Stimulated activated CD8-positive, alpha-beta memory T cell treated with anti-CD3 and anti-CD28 coated beads, Interleukin-12 subunit alpha, Interleukin-12 subunit beta, amount 100 ng/mL, for 1 hour (primary cell): Measurements from ENCODE around the gene TYW1B.
"Not testable (repeated sequence)": the region's sequence is repeated elsewhere in the genome, so short reads cannot be mapped to it uniquely, and the experiment has no call there.

Experiments used
- DNase-seq: peaks from one replicate; pipeline ENCODE4 v3.0.0-alpha.2; 2020; ENCODE audit warnings: low read depth

The TYW1B gene

DNA sequence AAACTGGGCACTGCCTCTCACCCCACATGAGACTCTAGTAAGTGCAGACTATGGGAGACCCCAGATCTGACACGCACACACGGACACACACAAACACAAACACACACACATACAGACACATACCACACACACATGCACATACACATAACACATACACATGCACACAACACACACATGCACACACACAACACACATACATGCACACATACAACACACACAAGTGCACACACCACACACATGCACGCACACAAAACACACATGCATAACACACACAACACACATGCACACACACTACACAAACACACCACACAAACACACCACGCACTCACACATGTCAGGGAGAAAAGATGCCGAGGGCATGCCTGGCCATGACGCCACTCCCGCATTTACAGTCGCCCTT, 205.5 kb downstream of the TYW1B start:
- no peak for DNase-seq

DNA sequence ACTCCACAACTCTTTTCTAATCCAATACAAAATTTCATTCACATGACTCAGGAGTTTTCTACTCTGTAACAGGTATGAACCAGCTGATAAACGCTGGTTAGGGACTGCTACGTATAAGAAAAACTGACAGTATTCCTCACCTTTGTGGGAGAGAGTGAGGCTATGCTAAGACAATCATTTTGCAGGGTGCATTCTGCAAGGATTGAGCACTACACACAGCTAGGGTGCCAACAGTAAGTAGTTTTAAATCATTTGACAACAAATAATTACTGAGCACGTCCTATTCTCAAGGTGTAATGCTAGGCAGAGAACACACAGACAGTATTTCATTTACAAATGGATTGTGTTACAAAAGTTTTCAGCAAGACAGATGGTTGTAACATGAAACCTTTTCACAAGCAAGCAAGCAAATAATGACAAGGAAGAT, 206.2 kb downstream of the TYW1B start:
- DNase-seq, result not testable (repeated sequence)

DNA sequence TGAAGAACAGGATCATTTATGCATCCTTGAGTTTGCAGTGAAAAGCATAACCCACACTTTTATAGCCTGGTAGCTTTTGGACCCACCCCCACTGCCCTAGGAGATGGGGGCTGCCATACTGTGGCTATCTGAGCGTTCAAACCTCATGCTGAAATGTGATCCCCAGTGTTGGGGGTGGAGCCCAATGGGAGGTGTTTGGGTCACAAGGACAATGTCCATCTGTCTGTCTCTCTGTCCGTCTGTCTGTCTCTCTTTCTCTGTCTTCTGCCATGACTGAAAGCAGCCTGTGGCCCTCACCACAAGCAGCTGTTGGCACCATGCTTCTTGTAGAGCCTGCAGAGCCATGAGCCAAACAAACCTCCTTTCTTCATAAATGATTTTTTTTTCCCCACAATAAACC, 207.1 kb downstream of the TYW1B start:
- not testable (repeated sequence) for DNase-seq

DNA sequence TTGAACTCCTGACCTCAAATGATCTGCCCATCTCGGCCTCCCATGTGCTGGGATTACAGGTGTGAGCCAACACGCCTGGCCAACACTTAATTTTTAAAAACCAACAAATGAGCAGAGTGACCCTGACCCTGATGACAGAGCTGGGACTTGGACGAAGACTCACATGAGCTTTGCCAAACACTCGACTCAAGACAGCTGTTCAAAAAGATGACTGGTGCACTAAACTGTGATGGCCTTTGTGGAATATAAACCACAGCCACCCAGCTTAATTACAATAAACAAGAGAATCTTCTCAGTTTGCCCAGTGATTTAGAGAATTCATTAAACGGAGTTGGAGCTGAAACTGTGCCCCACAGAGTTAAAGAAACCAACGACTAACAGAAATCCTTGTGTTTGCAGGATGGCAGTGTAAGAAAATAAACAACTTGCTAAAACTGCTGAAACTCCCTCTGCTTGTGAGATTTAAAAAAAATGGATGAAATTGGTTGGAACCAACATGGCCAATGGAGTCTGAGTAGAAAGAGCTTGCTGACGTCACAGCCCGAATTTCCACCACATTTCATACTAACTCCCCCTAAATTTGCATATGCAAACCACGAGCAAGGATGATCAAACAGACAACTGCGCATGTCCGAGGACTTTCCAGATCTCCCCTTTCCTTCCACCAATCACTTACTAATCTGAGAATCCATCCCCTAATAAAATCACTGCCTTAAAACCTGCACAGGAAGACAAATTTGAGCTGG, 209.4 kb downstream of the TYW1B start:
- not testable (repeated sequence) for DNase-seq

DNA sequence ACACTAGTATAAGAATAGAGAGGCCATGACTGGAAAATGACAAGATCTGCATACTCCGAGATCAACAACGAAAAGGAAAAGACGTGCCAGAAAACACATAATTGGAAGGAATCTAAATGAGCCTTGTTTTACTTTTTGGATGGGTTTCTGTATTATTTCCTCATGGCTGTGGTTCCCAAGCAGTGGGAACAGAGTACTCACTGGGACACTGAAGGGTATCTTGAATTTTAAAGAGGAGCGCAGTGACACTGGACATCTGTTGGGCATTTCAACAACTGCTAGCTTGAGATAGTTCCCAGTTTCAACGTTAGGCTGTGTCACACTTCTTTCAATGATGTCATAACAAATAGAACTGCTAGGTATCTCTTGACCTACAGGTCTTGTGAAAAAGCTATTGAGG, 218.2 kb downstream of the TYW1B start:
- not testable (repeated sequence) for DNase-seq

DNA sequence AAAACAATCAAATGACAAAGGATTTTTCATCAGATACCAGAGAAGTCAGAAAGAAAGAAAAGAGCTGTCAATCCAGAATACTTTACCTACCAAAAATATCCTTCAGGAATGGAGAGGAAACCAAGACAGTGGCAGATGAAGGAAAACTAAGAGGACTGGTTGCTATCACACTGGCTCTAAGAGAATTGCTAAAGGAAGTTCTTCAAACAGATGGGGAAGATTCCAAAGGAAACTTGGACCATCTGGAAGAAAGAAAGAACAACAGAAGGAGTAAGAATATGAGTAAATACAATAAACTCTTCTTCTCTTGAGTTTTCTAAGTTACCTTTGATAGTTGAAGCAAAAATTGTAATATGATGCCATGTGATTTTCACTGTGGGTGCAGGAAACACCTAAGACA, 220.0 kb downstream of the TYW1B start:
- not testable (repeated sequence) for DNase-seq

DNA sequence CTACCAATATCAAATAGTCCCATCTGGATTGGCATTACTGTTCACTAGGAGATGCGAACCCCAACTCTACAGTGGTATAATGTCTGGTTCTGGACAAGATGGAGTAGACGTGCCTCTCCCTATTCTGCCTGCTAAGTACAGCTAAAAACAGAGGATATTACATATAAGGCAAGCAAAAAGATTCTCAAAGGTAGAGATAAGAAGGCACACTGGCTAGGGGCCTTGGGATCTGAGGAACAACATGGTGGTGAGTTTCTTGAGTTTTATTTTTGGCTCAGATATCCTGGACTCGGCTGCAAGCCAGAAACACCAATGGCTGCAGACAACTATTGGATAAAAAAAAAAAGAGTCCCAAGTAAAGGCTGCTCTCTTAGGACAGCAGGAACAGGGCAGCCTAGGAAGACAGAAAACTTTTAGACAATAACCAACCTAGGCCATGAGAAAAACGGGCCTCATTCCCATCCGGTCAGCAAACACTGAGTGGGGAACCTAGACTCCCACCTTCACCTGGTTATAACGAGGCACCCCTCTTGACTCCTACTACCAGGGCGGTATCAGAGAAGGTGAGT, 222.1 kb downstream of the TYW1B start:
- not testable (repeated sequence) for DNase-seq

DNA sequence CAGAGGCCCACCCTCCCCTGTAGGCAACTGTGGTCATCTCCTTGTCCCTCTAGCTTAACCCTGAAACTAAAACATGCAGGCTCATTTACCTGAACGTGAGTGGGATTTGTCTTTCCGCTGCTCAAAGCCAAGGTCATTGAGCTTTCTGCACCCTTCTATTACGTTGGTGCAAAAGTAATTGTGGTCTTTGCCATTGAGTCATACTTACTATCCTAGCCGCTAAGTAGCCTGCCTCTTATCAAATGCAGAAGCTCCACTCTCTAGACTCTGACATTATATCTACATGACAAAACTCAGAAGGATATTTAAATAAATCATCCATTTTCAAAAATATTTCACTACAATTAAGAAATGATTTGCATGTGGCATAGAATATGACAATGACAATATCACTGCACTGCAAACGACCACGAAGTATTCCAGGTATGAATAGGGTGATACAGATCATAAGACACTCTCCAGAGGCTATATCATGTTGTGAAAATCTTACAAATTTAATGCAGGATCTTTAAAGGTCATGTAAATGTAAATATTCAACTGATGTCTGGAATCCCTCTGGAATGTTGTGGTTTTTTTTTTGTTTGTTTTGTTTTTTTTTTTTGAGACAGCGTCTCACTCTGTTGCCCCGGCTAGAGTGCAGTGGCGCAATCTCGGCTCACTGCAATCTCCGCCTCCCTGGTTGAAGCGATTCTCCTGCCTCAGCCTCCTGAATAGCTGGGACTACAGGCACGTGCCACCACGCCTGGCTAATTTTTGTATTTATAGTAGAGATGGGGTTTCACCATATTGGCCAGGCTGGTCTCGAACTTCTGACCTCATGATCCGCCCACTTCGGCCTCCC, 223.0 kb downstream of the TYW1B start:
- DNase-seq, result not testable (repeated sequence)

DNA sequence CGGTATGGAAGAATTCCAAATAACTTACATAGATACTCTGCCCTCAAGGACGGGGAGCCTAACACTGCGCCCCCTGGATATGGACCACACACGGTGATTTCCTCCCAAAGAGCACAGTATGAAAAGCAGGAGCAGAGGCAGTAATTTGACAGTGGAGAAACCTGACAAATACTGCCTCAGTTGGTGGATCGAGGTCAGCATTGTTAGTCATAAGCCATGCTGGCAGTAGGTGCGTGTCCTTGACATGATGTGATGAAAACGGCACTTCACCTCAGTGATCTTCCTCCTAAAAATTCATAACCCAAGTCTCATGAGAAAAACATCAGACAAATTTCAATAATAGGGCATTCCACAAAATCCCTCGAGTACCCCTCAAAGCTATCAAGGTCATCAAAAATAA, 224.5 kb downstream of the TYW1B start:
- DNase-seq, result not testable (repeated sequence)

DNA sequence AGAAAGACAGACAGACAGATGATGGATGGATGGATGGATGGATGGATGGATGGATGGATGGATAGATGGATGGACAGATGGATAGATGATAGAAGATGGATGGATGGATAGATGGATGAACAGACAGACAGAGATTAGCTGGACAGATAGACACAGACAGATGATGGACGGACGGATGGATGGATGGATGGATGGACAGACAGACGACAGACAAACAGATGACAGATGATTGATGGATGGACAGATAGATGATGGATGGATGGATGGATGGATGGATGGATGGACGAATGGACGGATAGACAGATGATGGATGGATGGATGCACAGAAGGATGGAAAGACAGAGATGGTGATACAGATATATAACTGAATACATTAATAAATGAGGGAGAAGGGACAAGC, 224.9 kb downstream of the TYW1B start:
- DNase-seq, result no peak

DNA sequence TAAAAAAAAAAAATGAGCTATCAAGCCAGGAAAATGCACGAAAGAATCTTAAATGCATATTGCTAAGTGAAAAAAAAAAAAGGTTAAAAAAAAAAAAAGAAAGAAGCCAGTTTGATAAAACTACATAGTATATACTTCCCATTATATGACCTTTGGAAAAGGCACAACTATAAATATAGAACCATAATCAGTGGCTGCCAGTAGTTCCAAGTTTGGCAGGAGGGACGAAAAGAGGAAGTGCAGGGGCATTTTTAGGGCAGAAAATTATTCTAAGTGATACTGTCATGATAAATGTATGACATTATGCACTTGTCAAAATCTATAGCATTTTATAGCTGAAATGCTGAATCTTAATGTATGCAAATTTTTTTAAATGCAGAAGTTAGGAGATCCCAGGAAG, 226.3 kb downstream of the TYW1B start:
- DNase-seq, result not testable (repeated sequence)

DNA sequence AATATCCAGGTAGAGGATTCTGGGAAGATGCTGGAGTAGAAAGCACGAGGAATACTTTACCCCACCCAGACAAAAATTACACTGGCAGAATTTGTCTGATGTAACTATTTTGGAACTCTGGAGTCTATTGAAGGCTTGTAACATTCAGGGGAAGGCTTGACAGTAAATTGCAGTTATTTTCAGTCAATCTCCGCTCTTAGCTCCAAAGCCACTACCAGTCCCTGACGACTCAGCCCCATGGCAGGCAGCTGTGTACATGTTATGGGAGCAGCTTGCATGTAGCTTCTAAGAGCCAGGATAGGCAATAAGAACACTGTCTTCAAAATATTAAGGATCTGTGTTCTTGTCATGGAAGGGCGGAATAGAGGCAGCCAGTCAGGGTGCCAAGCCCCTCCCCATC, 238.0 kb downstream of the TYW1B start:
- DNase-seq, result not testable (repeated sequence)

DNA sequence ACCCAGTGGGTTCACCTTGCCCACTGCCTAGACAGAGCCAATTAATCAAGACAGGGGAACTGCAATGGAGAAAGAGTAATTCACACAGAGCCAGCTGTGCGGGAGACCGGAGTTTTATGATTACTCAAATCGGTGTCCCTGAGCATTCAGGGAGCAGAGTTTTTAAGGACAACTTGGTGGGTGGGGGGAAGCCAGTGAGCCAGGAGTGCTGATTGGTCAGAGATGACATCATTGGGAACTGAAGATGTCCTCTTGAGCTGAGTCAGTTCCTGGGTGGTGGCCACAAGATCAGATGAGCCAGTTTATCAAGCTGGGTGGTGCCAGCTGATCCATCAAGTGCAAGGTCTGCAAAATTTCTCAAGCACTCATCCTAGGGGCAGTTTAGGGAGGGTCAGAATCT, 240.7 kb downstream of the TYW1B start:
- DNase-seq, result not testable (repeated sequence)

DNA sequence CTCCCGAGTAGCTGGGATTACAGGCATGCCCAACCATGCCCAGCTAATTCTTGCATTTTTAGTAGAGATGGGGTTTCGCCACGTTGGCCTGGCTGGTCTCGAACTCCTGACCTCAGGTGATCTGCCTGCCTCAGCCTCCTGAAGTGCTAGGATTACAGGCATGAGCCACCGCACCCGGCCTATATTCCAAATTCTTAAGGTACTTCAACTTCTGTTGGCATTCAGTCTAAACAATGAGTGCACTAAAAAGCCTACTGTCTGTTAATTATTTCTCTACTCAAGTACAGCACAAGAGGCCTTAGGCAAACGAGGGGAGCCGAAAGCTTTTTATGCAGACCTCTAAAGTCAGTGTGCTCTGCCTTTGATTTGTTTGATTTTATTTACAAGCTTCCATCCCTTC, 243.4 kb downstream of the TYW1B start:
- DNase-seq, result not testable (repeated sequence)

DNA sequence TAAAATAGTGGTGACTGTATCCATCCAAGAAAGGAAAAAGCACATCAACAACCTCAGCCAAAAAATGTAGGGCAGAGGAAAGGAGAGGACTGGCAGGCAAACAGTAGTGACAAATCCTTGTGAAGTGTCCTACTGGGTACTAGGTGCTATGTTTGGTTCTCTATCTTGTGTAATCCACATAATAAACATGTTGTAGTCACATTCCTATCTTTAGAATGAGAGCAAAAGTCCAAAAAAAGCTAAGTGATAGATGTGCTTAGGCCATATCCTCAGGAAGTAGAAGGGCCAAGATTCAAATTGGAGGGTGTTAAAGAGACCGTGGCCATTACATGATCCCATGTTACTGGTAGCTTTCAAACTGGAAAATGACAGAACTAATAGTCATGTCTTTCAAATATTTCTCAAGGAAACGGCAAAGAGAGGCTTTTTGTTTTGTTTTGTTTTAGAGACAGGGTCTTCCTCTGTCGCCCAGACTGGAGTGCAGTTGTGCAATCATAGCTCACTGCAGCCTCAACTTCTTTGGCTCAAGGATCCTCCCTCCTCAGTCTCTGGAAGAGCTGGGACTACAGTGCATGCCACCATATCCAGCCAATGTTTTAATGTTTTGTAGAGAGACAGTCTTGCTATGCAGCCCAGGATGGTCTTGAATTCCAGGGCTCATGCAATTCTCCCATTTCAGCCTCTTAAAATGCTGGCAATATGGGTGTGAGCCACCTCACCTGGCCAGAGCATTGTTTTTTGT, 244.2 kb downstream of the TYW1B start:
- DNase-seq, result not testable (repeated sequence)

DNA sequence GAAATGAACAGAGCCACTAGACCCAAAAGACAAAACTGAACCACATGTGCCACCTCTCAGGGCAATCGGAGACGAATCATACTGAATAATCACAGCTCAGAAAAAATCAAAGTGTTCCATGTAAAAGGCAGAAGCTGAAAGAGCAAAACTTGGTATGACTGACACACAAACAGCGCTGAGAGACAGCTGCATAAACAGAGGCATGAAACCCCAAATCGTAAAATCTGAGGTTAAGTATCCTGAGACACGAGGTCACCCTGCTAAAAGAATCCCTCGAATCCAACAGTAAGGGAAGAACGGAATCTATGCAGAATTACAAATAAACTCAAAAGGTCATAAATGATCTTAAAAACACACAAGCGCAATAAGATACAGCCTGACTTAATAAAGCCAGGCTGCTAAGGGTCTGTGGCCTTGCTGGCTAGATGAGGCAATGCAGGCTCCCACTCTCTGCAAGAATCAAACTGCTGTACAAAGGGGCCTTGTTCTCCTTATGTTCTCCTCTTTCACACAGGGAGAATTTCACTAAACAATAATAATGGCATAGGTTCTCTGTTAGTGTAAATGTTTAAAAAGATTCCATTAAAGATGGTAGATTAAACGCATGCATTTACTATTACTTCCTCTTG, 247.7 kb downstream of the TYW1B start:
- DNase-seq, result not testable (repeated sequence)

DNA sequence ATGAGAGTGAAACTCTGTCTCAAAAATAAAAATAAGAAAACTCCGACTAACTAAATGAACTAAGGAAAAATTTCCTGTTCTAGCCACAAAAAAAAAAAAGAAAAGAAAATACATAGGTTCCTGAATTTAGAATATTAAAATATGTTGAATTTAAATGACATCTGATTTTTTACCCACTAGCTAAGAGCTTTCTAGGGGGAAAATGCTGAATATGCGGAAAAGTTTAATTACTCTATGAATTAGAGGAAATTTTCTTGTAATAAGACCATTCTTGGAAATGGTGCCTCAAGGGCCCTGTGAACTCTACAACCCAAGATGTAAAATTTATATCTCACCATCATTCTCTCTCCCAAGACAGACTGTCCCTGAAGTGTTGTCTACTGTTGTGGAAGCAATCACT, 250.9 kb downstream of the TYW1B start:
- DNase-seq, result no peak

DNA sequence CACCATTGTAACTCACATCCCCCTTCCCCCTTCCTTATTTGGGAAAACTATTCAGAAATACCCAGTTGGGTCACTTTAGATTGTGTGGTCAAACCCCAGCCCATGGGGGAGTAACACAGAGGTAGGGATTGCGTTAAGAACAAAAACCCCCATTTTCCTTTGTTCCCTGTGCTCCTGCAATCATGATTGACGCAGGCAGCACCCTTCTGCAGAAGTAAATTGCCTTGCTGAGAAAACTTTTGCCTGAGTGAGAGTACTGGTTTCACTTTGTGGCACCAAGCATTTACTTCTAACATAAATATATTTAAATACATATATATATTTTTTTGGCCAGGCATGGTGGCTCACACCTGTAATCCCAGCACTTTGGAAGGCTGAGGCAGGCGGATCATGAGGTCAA, 266.0 kb downstream of the TYW1B start:
- not testable (repeated sequence) for DNase-seq

DNA sequence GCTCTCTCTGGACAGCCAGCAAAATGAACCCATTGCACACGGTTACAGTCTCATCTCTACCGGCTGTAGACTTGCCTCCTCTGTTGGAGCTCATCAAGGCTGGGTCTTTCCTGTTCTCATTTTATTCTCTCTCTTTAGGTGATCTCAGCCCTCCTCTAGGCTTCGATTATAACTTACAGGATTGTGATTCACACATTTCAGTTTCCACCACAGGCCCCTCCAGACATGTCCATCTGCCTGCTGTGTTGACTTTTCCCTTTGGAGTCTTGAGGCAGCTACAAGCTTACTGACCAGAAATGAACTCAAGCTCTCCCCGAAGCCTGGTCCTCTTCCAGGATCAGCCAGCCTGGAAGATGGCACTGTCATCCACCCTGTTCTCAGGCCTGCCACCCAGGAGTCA, 268.5 kb downstream of the TYW1B start:
- not testable (repeated sequence) for DNase-seq

DNA sequence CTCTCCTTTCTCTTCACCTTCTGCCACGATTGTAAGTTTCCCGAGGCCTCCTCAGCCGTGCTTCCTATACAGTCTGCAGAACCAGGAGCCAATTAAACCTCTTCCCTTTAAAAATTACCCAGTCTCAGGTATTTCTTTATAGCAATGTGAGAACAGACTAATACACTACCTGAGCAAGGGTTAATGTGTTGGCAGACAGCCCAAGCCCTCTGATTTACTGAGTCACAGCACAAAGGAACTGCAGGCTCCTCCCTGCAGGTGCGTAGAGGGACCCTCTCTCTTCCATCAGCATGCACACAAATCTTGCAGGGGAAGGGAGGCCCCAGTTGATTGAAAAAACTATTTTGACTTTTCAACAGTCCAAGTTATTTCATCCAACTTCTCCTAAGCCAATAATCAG, 271.3 kb downstream of the TYW1B start:
- DNase-seq, result not testable (repeated sequence)

DNA sequence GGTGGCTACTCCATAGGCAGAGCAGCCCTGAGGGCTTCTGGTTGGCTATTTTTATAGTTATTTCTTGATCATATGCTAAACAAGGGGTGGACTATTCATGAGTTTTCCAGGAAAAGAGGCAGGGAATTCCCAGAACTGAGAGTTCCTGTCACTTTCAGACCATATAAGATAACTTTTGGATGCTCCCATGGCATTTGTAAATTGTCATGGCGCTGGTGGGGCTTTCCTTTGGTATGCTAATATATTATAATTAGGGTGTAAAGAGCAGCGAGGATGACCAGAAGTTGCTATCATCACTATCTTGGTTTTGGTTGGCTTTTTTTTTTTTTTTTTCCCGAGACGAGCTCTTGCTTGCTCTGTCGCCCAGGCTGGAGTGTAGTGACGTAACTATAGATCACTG, 272.8 kb downstream of the TYW1B start:
- DNase-seq, result not testable (repeated sequence)

DNA sequence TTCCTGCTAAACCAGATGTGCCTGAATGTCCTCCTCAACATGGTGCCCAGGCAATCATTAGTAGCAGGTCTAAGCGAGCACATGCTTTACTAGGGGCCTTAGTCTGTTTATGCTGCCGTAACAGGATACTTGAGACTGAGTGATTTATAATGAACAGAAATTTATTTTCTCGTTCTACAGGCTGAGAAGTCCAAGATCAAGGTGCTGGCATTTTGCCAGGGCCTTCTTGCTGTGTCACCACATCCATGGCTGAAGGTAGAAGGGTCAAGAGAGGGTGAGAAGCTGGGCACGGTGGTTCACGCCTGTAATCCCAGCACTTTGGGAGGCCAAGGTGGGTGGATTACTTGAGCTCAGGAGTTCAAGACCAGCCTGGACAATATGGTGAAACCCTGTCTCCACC, 273.6 kb downstream of the TYW1B start:
- not testable (repeated sequence) for DNase-seq
